HepG2 (cell line): ENCODE measurements around the gene XPNPEP3. TPM values are rescaled to one million over a fixed set of nuclear protein-coding genes. Genes with fewer than 3 reads are reported as not detected.

Source experiments
- ATAC-seq: fragments of 200-7000 bp; cut with Tn5 transposase; 3 replicates; pipeline ENCODE4 v1.9.1; 2020; ENCODE audit warnings: mild to moderate bottlenecking, moderate library complexity
- BruUV-seq: library from RNA; stranded (reverse); fragments of 400-500 nt; replicated peaks from 2 replicates; lab custom pipeline; 2021; lab: Mats Ljungman, UMichigan
- CTCF ChIA-PET: fragments of 300-600 bp; formaldehyde crosslinking; extraction: SDS; loops from one replicate; lab custom pipeline; 2021; ENCODE audit warnings: low total read pairs, inconsistent platforms, low intra/inter-chr PET ratio; lab: Yijun Ruan, JAX
- POLR2A ChIA-PET: fragments of 350-600 bp; sonication (Branson Sonifier 250); formaldehyde crosslinking; loops from one replicate; lab custom pipeline; 2020; ENCODE audit warnings: antibody characterized with exemption, inconsistent platforms; lab: Yijun Ruan, JAX
- DNase-seq: peaks from one replicate; pipeline ENCODE4 v3.0.0-alpha.2; 2015; ENCODE audit warnings: low spot score
- FAIRE-seq: peaks from 3 replicates; lab custom pipeline; 2011; peaks lifted over from hg19 to GRCh38; lab: Jason Lieb, UNC
- H2AFZ ChIP-seq: one replicate; pipeline ENCODE4 v1.6.1; 2011; ENCODE audit warnings: low read length, inconsistent platforms
- H3K27ac ChIP-seq: fragments of 300-600 bp; 3 replicates; pipeline ENCODE4 v1.8.0; 2011; ENCODE audit warnings: mixed run types, mild to moderate bottlenecking, mixed read lengths, low read length, inconsistent platforms; ENCODE audit not compliant: insufficient read depth; ENCODE audit errors: extremely low read length
- H3K27me3 ChIP-seq, 2 experiments: fragments of 200-600 bp in 1 of 2; 2 replicates in 1 of 2; 3 replicates in 1 of 2; pipeline versions ENCODE4 v1.6.0 to v1.8.0; 2011; ENCODE audit warnings: low read length in 2 of 2, mild to moderate bottlenecking in 2 of 2, moderate library complexity in 2 of 2, inconsistent platforms in 1 of 2; ENCODE audit not compliant: insufficient read depth in 2 of 2, control insufficient read depth in 1 of 2
- H3K36me3 ChIP-seq, 2 experiments: fragments of 200-600 bp in 1 of 2; replicated peaks in 1 of 2; 2 replicates in 1 of 2; 3 replicates in 1 of 2; pipeline versions ENCODE4 v1.5.1 to v1.8.0; 2011; ENCODE audit warnings: low read length in 2 of 2, inconsistent platforms in 1 of 2; ENCODE audit not compliant: insufficient read depth in 2 of 2, control insufficient read depth in 1 of 2
- H3K4me1 ChIP-seq: 2 replicates; pipeline ENCODE4 v1.5.1; 2012; ENCODE audit warnings: low read length, inconsistent platforms; ENCODE audit not compliant: insufficient read depth
- H3K4me2 ChIP-seq: 2 replicates; pipeline ENCODE4 v1.6.0; 2011; ENCODE audit warnings: low read depth, low read length, inconsistent platforms
- H3K4me3 ChIP-seq, 3 experiments: fragments of 200-600 bp in 1 of 3; sonication (generic), shearing (Covaris generic) in 1 of 3; replicated peaks in 1 of 3; 2 replicates each; pipeline ENCODE4 v1.5.1; 2011 to 2016; ENCODE audit warnings: low read length in 3 of 3, inconsistent platforms in 2 of 3, low read depth in 2 of 3, mild to moderate bottlenecking in 2 of 3, control low read depth in 1 of 3, mixed read lengths in 1 of 3; ENCODE audit not compliant: insufficient read depth in 1 of 3
- H3K79me2 ChIP-seq: one replicate; pipeline ENCODE4 v1.6.1; 2011; ENCODE audit warnings: low read length, inconsistent platforms; ENCODE audit not compliant: insufficient read depth
- H3K9ac ChIP-seq: 2 replicates; pipeline ENCODE4 v1.6.0; 2011; ENCODE audit warnings: mild to moderate bottlenecking, low read depth, low read length, inconsistent platforms; ENCODE audit not compliant: insufficient read depth
- H3K9me3 ChIP-seq: 2 replicates; pipeline ENCODE4 v1.5.1; 2012; ENCODE audit warnings: mild to moderate bottlenecking, low read length
- H4K20me1 ChIP-seq: 2 replicates; pipeline ENCODE4 v1.6.0; 2011; ENCODE audit warnings: inconsistent platforms, mild to moderate bottlenecking, low read length, moderate library complexity; ENCODE audit not compliant: insufficient read depth
- CHD4 ChIP-seq: fragments of 200-600 bp; sonication (generic); IDR thresholded peaks from 2 replicates; pipeline ENCODE4 v1.7.0; 2017; ENCODE audit warnings: mild to moderate bottlenecking, low read length, borderline replicate concordance
- ESRRA ChIP-seq: sonication (generic); formaldehyde crosslinking; IDR thresholded peaks from 2 replicates; pipeline ENCODE4 v1.5.1; 2020; ENCODE audit warnings: mild to moderate bottlenecking, low read depth, missing genetic modification reagents
- FOXK1 ChIP-seq: sonication (generic); formaldehyde crosslinking; IDR thresholded peaks from 2 replicates; pipeline ENCODE4 v1.4.0; 2020; ENCODE audit warnings: low read depth, missing genetic modification reagents, borderline replicate concordance
- HHEX ChIP-seq: IDR thresholded peaks from 2 replicates; pipeline ENCODE4 v1.6.1; 2016; ENCODE audit warnings: control low read depth
- KLF13 ChIP-seq: sonication (generic); formaldehyde crosslinking; IDR thresholded peaks from 2 replicates; pipeline ENCODE4 v1.4.0; 2020; ENCODE audit warnings: mild to moderate bottlenecking, missing genetic modification reagents
- MXI1 ChIP-seq: IDR thresholded peaks from 3 replicates; pipeline ENCODE4 v1.6.1; 2012; ENCODE audit warnings: low read depth, low read length, inconsistent platforms, borderline replicate concordance
- PITX1 ChIP-seq: sonication (generic); formaldehyde crosslinking; IDR thresholded peaks from 2 replicates; pipeline ENCODE4 v1.5.1; 2020; ENCODE audit warnings: mild to moderate bottlenecking, missing genetic modification reagents
- RFXAP ChIP-seq: sonication (generic); formaldehyde crosslinking; IDR thresholded peaks from 2 replicates; pipeline ENCODE4 v1.4.0; 2020; ENCODE audit warnings: missing genetic modification reagents, borderline replicate concordance
- ZNF563 ChIP-seq: sonication (generic); formaldehyde crosslinking; IDR thresholded peaks from 2 replicates; pipeline ENCODE4 v1.8.0; 2022; ENCODE audit warnings: mild to moderate bottlenecking, moderate library complexity, missing genetic modification reagents
- ZNF841 ChIP-seq: sonication (generic); formaldehyde crosslinking; IDR thresholded peaks from 2 replicates; pipeline ENCODE4 v1.8.1; 2023; ENCODE audit warnings: missing genetic modification reagents, borderline replicate concordance
- WGBS: methylation state at CpG from one replicate; pipeline ENCODE4 v1.1.6; 2017; ENCODE audit warnings: low lambda C conversion rate; 5-methylcytosine and 5-hydroxymethylcytosine counted together
- in situ Hi-C: cut with HindIII; loops from 2 replicates; pipeline ENCODE4 v1.10.0; 2017; ENCODE audit warnings: low pct_unique_long_range_greater_than_20kb; ENCODE audit not compliant: extremely low pct_ligation_motif_present
- intact Hi-C: fragments of 100-400 bp; cut with micrococcal nuclease; formaldehyde crosslinking; loops from one replicate; pipeline ENCODE4 v1.10.0; 2022; ENCODE audit not compliant: unreplicated experiment
- polyA plus RNA-seq, 8 experiments: library from polyadenylated mRNA; depleted of rRNA in 3 of 8; stranded (reverse) in 7 of 8; unstranded in 1 of 8; fragments of >200 nt; fragmentation: Illumina TruSeq in 4 of 8; extraction: Trizol in 4 of 8; gene quantifications; 2 replicates each; pipeline versions ENCODE4 v1.2.1 to v1.2.3, GENCODE V29; 2011 to 2016; ENCODE audit warnings: low read depth in 4 of 8, missing spikeins in 1 of 8, mixed read lengths in 1 of 8; ENCODE audit not compliant: insufficient read depth in 1 of 8
- total RNA-seq, 5 experiments: library from RNA; depleted of rRNA; stranded (reverse); fragments of >200 nt; fragmentation: Illumina TruSeq; extraction: Trizol; gene quantifications; 2 replicates each; pipeline ENCODE4 v1.2.3, GENCODE V29; 2016; ENCODE audit warnings: low read depth in 1 of 5
- TF ChIP-seq, protein P1 (sequence below): sonication (generic); formaldehyde crosslinking; IDR thresholded peaks from 2 replicates; pipeline ENCODE4 v1.4.0; 2020; ENCODE audit warnings: missing genetic modification reagents
- TF ChIP-seq, protein P2 (sequence below): sonication (generic); formaldehyde crosslinking; IDR thresholded peaks from 2 replicates; pipeline ENCODE4 v1.4.0; 2020; ENCODE audit warnings: mild to moderate bottlenecking, missing genetic modification reagents

The XPNPEP3 gene
- total and polyA plus RNA-seq, 2 of the 13 experiments (the other 11 are each of a cell fraction or from before 2014, with no cell fraction given) = 10.3 to 14.0 TPM

DNA sequence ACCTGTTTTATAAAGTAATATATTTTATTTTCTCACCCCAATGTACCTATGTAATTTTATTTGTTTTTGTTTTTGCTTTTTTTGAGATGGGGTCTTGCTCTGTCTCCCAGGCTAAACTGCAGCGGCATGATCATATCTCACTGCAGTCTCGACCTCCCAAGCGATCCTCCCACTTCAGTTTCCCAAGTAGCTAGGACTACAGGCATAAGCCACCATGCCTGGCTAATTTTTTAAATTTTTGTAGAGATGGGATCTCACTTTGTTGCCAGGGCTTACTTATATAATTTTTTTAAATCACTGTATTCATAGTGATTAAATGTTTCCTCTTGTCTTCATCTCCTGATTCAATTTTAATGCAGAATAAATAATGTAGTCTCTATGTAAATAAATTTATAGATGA, 18.2 kb downstream of the XPNPEP3 start (continued):
- no peak for TF ChIP-seq FOXK1 (CRISPR knock-in tag)
- TF ChIP-seq ZNF563 (CRISPR knock-in tag) = no peak
- no peak for TF ChIP-seq ZNF841 (CRISPR knock-in tag)
- TF ChIP-seq, protein P1, sequence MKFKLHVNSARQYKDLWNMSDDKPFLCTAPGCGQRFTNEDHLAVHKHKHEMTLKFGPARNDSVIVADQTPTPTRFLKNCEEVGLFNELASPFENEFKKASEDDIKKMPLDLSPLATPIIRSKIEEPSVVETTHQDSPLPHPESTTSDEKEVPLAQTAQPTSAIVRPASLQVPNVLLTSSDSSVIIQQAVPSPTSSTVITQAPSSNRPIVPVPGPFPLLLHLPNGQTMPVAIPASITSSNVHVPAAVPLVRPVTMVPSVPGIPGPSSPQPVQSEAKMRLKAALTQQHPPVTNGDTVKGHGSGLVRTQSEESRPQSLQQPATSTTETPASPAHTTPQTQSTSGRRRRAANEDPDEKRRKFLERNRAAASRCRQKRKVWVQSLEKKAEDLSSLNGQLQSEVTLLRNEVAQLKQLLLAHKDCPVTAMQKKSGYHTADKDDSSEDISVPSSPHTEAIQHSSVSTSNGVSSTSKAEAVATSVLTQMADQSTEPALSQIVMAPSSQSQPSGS (CRISPR knock-in tag) = no peak
- TF ChIP-seq MXI1 = no peak
- no peak for TF ChIP-seq ESRRA (CRISPR knock-in tag)

DNA sequence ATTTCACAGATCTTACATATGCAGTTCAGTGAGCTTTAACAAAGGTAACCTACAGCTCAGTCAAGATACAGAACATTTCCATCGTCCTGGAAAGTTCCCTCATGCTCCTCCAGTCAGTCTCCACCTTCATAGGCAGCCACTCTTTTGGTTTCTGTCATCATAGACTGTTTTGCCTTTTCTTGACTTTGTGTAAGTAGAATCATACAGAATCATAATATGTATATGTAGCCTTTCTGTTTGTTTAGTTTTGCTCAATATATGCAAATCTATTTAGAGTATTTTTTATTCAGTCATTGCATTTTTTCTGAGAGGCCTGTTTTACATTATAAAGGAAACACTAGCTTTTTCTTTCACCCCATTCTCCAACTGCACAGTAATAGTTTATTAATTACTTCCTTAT, 20.0 kb downstream of the XPNPEP3 start:
- no peak for TF ChIP-seq KLF13
- TF ChIP-seq, protein P2, sequence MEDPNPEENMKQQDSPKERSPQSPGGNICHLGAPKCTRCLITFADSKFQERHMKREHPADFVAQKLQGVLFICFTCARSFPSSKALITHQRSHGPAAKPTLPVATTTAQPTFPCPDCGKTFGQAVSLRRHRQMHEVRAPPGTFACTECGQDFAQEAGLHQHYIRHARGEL (CRISPR knock-in tag) = no peak
- TF ChIP-seq PITX1 (CRISPR knock-in tag) = no peak
- no peak for TF ChIP-seq RFXAP
- no peak for TF ChIP-seq CHD4
- no peak for TF ChIP-seq HHEX
- Histone ChIP-seq H3K4me2 (no peak overlapping the region), H3K9me3 (no peaks in the 10 kb centered on the region), H3K27ac (no peak overlapping the region), H3K4me1 (0 out of 2 replicates have a peak, but pooled peaks cover 8% of the 10 kb centered on the region), H3K9ac (no peak overlapping the region), H3K36me3 (peaks cover 4 to 5% of the 10 kb centered on the region in 2 experiments), H3K27me3 (no peaks in the 10 kb centered on the region), H4K20me1 (0 out of 2 replicates have a peak, but pooled peaks cover 2% of the 10 kb centered on the region), H3K79me2 (no peaks in the 10 kb centered on the region), H2AFZ (no peak overlapping the region), H3K4me3 (no peak overlapping the region)
- POLR2A ChIA-PET = no interaction called here
- ATAC-seq (no peak), DNase-seq (no peak), FAIRE-seq (no peak)
- CTCF ChIA-PET = no interaction called here
- no TSS peak for BruUV-seq
- intact Hi-C loops = no loop called here
- in situ Hi-C loops = no loop called here
- 86% methylated on average over 1 of the region's 1 CpG for WGBS
